HepG2 (cell line): ENCODE measurements around the gene RBCK1. TPM values are rescaled to one million over a fixed set of nuclear protein-coding genes. Genes with fewer than 3 reads are reported as not detected.

Source experiments
- EED ChIP-seq: sonication (generic); formaldehyde crosslinking; IDR thresholded peaks from 2 replicates; pipeline ENCODE4 v1.5.0; 2020; ENCODE audit warnings: mild to moderate bottlenecking, missing genetic modification reagents
- ERF ChIP-seq: IDR thresholded peaks from 2 replicates; pipeline ENCODE4 v1.6.1; 2018; ENCODE audit warnings: missing biosample characterization, missing genetic modification reagents
- FOXP1 ChIP-seq, 2 experiments: fragments of 450-650 bp in 1 of 2; IDR thresholded peaks; 2 replicates each; pipeline ENCODE4 v1.6.1; 2017 to 2018; ENCODE audit warnings: antibody characterized with exemption in 1 of 2
- HNRNPL ChIP-seq: fragments of 200-400 bp; formaldehyde crosslinking; IDR thresholded peaks from 2 replicates; pipeline ENCODE4 v1.6.1; 2017; ENCODE audit warnings: mild to moderate bottlenecking, low read depth, low read length
- NFKBIZ ChIP-seq: IDR thresholded peaks from 2 replicates; pipeline ENCODE4 v1.6.1; 2018; ENCODE audit warnings: missing genetic modification reagents, missing compliant biosample characterization
- NKX3-1 ChIP-seq: sonication (generic); formaldehyde crosslinking; IDR thresholded peaks from 2 replicates; pipeline ENCODE4 v1.5.0; 2020; ENCODE audit warnings: missing genetic modification reagents
- PHF5A ChIP-seq: IDR thresholded peaks from one replicate; pipeline ENCODE4 v1.6.1; 2018; ENCODE audit warnings: low read depth, missing genetic modification reagents; ENCODE audit not compliant: unreplicated experiment
- RERE ChIP-seq: IDR thresholded peaks from 2 replicates; pipeline ENCODE4 v1.6.1; 2016; ENCODE audit warnings: low read depth, missing genetic modification reagents, missing compliant biosample characterization
- SMAD1 ChIP-seq: sonication (generic); formaldehyde crosslinking; IDR thresholded peaks from 2 replicates; pipeline ENCODE4 v1.4.0; 2020; ENCODE audit warnings: missing genetic modification reagents, low read depth, mild to moderate bottlenecking, borderline replicate concordance
- TERF1 ChIP-seq: sonication (generic); formaldehyde crosslinking; IDR thresholded peaks from 2 replicates; pipeline ENCODE4 v1.8.0; 2022; ENCODE audit warnings: mild to moderate bottlenecking, missing genetic modification reagents, moderate library complexity
- ZNF10 ChIP-seq: sonication (generic); formaldehyde crosslinking; IDR thresholded peaks from 2 replicates; pipeline ENCODE4 v1.4.0; 2020; ENCODE audit warnings: mild to moderate bottlenecking, low read depth, missing genetic modification reagents, borderline replicate concordance
- ZNF234 ChIP-seq: sonication (generic); formaldehyde crosslinking; conservative IDR thresholded peaks from 2 replicates; pipeline ENCODE4 v1.5.1; 2020; ENCODE audit warnings: mild to moderate bottlenecking, missing genetic modification reagents
- ZNF335 ChIP-seq: sonication (generic); formaldehyde crosslinking; IDR thresholded peaks from 2 replicates; pipeline ENCODE4 v1.4.0; 2020; ENCODE audit warnings: missing genetic modification reagents
- ZNF33A ChIP-seq: sonication (generic); formaldehyde crosslinking; IDR thresholded peaks from 2 replicates; pipeline ENCODE4 v1.5.1; 2020; ENCODE audit warnings: missing genetic modification reagents, mild to moderate bottlenecking, moderate library complexity, borderline replicate concordance
- ZNF382 ChIP-seq: sonication (generic); formaldehyde crosslinking; IDR thresholded peaks from 2 replicates; pipeline ENCODE4 v1.5.0; 2020; ENCODE audit warnings: missing genetic modification reagents, mild to moderate bottlenecking, borderline replicate concordance
- ZNF431 ChIP-seq: sonication (generic); formaldehyde crosslinking; IDR thresholded peaks from 2 replicates; pipeline ENCODE4 v1.9.0; 2022; ENCODE audit warnings: missing genetic modification reagents, low read depth, mild to moderate bottlenecking, borderline replicate concordance
- ZNF501 ChIP-seq: sonication (generic); formaldehyde crosslinking; IDR thresholded peaks from 2 replicates; pipeline ENCODE4 v1.5.1; 2020; ENCODE audit warnings: mild to moderate bottlenecking, moderate library complexity, missing genetic modification reagents
- ZNF589 ChIP-seq: sonication (generic); formaldehyde crosslinking; conservative IDR thresholded peaks from 2 replicates; pipeline ENCODE4 v1.8.0; 2022; ENCODE audit warnings: mild to moderate bottlenecking, moderate library complexity, missing genetic modification reagents
- ZNF607 ChIP-seq: sonication (generic); formaldehyde crosslinking; IDR thresholded peaks from 2 replicates; pipeline ENCODE4 v1.5.1; 2020; ENCODE audit warnings: missing genetic modification reagents, mild to moderate bottlenecking, borderline replicate concordance
- polyA plus RNA-seq, 8 experiments: library from polyadenylated mRNA; depleted of rRNA in 3 of 8; stranded (reverse) in 7 of 8; unstranded in 1 of 8; fragments of >200 nt; fragmentation: Illumina TruSeq in 4 of 8; extraction: Trizol in 4 of 8; gene quantifications; 2 replicates each; pipeline versions ENCODE4 v1.2.1 to v1.2.3, GENCODE V29; 2011 to 2016; ENCODE audit warnings: low read depth in 4 of 8, missing spikeins in 1 of 8, mixed read lengths in 1 of 8; ENCODE audit not compliant: insufficient read depth in 1 of 8
- total RNA-seq, 5 experiments: library from RNA; depleted of rRNA; stranded (reverse); fragments of >200 nt; fragmentation: Illumina TruSeq; extraction: Trizol; gene quantifications; 2 replicates each; pipeline ENCODE4 v1.2.3, GENCODE V29; 2016; ENCODE audit warnings: low read depth in 1 of 5
- TF ChIP-seq, protein P1 (sequence below): sonication (generic); formaldehyde crosslinking; IDR thresholded peaks from 2 replicates; pipeline ENCODE4 v1.4.0; 2020; ENCODE audit warnings: missing genetic modification reagents, mild to moderate bottlenecking, borderline replicate concordance

RBCK1 gene
- total and polyA plus RNA-seq, 2 of the 13 experiments (the other 11 are each of a cell fraction or from before 2014, with no cell fraction given) = 149 to 215 TPM

DNA sequence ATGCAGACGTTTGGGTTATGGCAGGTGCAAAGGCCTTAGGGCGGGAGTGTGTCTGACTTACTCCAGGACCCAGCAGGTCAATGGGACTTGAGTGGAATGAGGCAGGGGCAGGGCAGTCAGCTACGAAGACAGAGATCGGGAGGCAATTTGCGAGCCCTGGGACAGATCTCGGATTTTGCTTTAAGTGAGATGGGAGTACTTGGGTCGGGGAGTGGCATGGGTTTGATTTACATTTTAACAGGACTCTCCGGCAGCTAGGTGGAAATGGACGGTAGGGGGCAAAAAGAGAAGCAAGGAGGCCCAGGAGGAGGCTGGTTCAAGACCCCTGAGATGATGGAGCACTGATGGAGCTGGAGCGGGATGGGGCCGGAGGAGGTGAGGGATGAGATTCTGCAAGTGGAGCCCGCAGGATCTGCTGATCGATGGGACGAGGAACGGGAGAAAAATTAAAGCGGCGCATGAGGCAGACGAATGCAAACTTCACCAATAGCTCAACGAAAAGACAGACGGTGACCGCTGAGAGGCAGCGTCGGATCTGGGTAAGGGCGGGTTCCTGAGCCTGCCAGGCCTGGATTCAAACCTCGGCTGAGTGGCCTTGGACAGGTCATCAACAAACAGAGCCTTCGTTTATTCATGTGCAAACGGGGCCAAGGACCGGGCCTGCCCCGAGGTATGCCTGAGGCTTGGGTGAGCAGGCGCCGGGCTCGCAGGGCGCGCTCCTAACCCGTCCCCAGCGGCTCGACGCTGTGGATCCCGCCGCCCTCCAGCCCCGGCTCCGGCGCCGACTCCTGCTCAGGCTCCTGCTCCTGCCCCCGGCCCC, 756 bp upstream of the RBCK1 start (continued):
- TF ChIP-seq ZNF501 = peak; percentile 87
- peak; percentile 87; the same call in 1 of the 2 replicates for TF ChIP-seq ZNF431 (CRISPR knock-in tag)
- no peak for TF ChIP-seq ZNF382 (CRISPR knock-in tag)
- no peak for TF ChIP-seq ZNF607
- TF ChIP-seq HNRNPL = peak; percentile 44; the same call in 1 of the 2 replicates
- TF ChIP-seq ZNF33A (CRISPR knock-in tag) = 0 out of 2 replicates have a peak, but pooled peaks have one; percentile 83
- peak; percentile 73 for TF ChIP-seq PHF5A (CRISPR knock-in tag)
- 0 out of 2 replicates have a peak, but pooled peaks have one; percentile 37 for TF ChIP-seq NKX3-1
- no peak for TF ChIP-seq ZNF234 (CRISPR knock-in tag)
- TF ChIP-seq NFKBIZ (CRISPR knock-in tag) = no peak
- TF ChIP-seq ERF (CRISPR knock-in tag) = peak; percentile 9; the same call in 1 of the 2 replicates
- TF ChIP-seq FOXP1 (IDR thresholded peaks at IDR 0.05) = no peak
- peak; percentile 23; the same call in 1 of the 2 replicates for TF ChIP-seq FOXP1 (CRISPR knock-in tag; IDR thresholded peaks at IDR 0.05)
- no peak; the same call in 1 of the 2 replicates for TF ChIP-seq ZNF589 (CRISPR knock-in tag)
- TF ChIP-seq TERF1 (CRISPR knock-in tag) = no peak; the same call in 1 of the 2 replicates
- peak; percentile 51; the same call in 1 of the 2 replicates for TF ChIP-seq RERE (CRISPR knock-in tag)
- TF ChIP-seq, protein P1, sequence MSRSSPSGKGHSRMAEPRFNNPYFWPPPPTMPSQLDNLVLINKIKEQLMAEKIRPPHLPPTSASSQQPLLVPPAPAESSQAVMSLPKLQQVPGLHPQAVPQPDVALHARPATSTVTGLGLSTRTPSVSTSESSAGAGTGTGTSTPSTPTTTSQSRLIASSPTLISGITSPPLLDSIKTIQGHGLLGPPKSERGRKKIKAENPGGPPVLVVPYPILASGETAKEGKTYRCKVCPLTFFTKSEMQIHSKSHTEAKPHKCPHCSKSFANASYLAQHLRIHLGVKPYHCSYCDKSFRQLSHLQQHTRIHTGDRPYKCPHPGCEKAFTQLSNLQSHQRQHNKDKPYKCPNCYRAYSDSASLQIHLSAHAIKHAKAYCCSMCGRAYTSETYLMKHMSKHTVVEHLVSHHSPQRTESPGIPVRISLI (CRISPR knock-in tag) = no peak
- peak; percentile 99 for TF ChIP-seq ZNF335 (CRISPR knock-in tag)
- TF ChIP-seq EED (CRISPR knock-in tag) = no peak; the same call in 1 of the 2 replicates
- peak; percentile 86; the same call in 1 of the 2 replicates for TF ChIP-seq SMAD1 (CRISPR knock-in tag)
- TF ChIP-seq ZNF10 = no peak
